Activated CD4-positive, CD25-positive, alpha-beta regulatory T cell (primary cell): ENCODE measurements around the gene ABCB8.

Experiments used
- DNase-seq, 4 experiments: peaks; one replicate each; lab custom pipeline; 2025; lab: John Stamatoyannopoulos, UW

The ABCB8 gene

GRCh38 chr7:151028131-151028947 is at the start of gene ABCB8:
Gene ABCB8 (plus strand): TSS chr7:151028450. CDS start chr7:151028516, 66 bp downstream.
- peak; percentile 90 to 98 (median 92) for DNase-seq

DNA sequence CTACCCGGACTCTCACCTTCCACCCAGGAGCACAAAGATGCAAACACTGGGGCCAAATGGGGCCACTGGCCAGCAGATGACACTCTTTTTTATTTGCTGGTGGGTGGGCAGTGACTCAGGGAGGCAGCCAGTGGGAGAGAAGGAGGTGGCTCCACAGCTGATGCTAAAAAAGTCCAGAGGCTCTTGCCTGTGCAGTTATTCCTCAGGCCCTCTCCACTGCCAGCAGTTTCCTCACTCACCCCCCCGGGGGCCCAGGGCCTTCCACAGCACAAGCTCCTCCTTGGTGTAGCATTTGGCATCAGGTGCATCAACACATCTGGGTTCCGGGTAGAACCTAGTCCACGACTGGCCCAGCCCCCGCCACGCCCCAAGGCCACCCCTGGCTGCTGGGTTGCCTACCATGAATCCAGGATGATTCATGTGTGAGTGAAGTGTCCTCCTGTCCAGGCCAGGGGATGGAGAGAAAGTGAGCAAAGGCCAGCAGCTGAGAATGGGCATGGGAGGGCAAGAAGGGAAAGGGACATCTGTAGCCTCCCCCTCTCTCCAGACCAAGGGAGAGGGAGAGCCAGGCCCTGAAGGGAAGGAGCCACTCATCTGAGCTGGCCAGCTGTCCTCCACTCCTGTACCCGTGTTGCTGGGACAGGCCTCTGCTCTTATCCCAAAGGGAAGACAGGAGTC is 48.4 kb upstream of the ABCB8 start:
- no peak for DNase-seq

- DNase-seq = no peak
These were observed 47.6 kb upstream of the ABCB8 start for GRCh38 chr7:150980663-150981062.

- DNase-seq = no peak
These were observed 46.6 kb upstream of the ABCB8 start for GRCh38 chr7:150981644-150982043.

GRCh38 chr7:150982351-150982750 is 45.9 kb upstream of the ABCB8 start:
- no peak for DNase-seq

- DNase-seq = no peak
These were observed 44.3 kb upstream of the ABCB8 start for GRCh38 chr7:150983893-150984368.

DNA sequence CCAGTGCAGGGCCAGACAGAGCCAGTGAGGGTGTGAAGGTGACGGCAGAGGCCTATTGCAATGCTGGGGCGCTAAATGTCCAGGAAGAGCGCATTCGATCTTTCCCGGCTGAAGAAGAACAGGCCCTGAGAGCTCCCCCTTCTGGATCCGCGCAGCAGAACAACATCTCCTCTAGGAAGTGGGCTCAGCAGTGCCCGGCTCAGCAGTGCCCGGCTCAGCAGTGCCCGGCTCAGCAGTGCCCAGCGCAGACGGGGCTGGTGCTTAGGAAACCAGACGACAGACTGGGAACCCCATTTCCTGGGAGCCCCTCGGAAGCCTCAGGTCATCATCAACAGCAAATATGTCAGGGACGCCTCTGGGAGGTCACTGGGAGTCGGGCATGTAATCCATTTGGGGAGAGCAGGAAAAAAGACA is 42.1 kb upstream of the ABCB8 start:
- peak in 2 of 4 experiments; percentile 20 to 40 for DNase-seq

DNA sequence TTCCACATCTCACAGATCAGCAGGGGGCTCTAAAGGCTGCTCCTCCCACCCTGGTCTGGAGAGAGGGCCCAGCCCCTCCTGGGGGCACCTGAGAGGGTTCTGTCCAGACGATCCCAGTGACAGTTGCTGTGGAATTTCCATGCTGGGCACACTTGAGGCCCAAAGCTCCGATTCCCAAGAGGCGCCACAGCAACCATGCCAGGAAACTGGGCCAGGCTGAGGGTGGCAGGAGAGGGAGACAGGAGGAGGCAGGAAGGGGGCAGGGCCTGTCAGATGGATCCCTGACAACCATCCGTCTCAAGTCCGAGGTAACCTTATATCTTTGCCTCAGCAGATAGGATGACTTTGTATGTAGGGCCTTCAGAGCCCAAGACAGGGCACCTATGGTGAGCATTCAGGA is 41.7 kb upstream of the ABCB8 start:
- DNase-seq = no peak

- DNase-seq = peak; percentile 26 to 56 (median 34)
These were observed 39.7 kb upstream of the ABCB8 start for GRCh38 chr7:150988230-150989226.

DNA sequence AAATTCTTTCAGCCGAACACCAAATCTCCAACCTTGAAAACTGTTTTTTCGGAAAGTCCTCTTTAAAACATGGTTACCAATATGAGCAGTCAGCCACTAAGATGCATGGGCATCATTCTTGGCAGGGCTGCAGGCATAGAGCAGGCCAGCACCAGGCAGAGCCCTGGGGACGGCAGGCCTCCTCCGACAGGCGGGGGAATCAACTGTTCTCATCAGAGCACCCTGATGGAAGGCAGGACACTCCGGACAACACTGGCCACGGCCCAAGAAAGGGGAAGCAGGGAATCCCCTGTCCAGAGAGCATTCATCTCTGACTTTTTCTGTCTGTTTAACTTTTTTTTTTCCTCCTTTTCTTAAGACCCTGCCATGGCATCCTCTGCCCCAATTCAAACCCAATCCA is 38.8 kb upstream of the ABCB8 start:
- no peak for DNase-seq

- DNase-seq = no peak
These were observed 37.6 kb upstream of the ABCB8 start, which contains the start of gene NOS3 for GRCh38 chr7:150990416-150991186. Gene NOS3 (plus strand): TSS chr7:150991017. CDS start chr7:150993804, 2,787 bp downstream.

DNA sequence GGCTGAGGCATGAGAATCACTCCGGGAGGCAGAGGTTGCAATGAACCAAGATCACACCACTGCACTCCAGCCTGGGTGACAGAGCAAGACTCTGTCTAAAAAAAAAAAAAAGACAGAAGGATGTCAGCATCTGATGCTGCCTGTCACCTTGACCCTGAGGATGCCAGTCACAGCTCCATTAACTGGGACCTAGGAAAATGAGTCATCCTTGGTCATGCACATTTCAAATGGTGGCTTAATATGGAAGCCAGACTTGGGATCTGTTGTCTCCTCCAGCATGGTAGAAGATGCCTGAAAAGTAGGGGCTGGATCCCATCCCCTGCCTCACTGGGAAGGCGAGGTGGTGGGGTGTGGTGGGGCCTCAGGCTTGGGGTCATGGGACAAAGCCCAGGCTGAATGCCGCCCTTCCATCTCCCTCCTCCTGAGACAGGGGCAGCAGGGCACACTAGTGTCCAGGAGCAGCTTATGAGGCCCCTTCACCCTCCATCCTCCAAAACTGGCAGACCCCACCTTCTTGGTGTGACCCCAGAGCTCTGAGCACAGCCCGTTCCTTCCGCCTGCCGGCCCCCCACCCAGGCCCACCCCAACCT is 36.1 kb upstream of the ABCB8 start:
- no peak for DNase-seq

DNA sequence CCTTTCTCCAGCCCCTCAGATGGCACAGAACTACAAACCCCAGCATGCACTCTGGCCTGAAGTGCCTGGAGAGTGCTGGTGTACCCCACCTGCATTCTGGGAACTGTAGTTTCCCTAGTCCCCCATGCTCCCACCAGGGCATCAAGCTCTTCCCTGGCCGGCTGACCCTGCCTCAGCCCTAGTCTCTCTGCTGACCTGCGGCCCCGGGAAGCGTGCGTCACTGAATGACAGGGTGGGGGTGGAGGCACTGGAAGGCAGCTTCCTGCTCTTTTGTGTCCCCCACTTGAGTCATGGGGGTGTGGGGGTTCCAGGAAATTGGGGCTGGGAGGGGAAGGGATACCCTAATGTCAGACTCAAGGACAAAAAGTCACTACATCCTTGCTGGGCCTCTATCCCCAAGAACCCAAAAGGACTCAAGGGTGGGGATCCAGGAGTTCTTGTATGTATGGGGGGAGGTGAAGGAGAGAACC is 35.4 kb upstream of the ABCB8 start:
- DNase-seq = no peak

DNA sequence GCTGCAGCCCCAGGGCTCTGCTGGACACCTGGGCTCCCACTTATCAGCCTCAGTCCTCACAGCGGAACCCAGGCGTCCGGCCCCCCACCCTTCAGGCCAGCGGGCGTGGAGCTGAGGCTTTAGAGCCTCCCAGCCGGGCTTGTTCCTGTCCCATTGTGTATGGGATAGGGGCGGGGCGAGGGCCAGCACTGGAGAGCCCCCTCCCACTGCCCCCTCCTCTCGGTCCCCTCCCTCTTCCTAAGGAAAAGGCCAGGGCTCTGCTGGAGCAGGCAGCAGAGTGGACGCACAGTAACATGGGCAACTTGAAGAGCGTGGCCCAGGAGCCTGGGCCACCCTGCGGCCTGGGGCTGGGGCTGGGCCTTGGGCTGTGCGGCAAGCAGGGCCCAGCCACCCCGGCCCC is 34.7 kb upstream of the ABCB8 start:
- DNase-seq = no peak

DNA sequence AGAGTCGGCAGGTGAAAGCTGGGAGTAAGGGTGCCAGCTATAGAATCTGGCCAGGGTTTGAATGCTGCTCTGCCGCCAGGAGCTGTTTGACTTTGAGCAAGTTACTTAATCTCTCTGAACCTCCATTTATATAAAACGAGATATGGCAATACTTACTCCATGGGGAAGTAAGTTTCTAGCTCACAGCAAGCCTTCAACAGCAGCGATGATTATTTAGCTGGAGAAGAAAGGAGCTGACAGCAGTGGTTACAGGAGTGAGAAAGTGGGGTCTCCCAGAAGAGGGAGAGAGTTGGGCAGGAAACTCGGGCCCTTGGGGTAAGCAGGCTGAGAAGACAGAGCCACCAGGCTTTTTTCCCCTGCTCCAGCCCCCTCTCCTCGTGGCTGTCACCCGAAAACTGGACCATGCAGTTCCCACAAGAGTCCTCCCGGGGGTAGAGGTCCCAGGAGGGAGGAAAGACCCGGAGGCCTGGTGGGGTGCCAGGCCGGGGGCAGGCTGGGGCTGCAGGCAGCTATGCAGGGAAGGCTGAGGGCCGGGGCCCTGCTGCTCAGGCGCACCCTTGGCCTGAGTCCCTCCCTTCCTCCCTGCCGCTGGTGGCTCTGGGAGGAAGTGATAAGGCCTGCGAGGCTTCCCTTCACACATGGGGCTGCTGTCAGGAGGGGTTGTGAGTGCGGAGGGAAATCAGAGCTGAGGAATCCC is 34.0 kb upstream of the ABCB8 start:
- no peak for DNase-seq

- DNase-seq = no peak
These were observed 33.3 kb upstream of the ABCB8 start for GRCh38 chr7:150994838-150995510.

GRCh38 chr7:150996376-150997074 is 31.7 kb upstream of the ABCB8 start:
- DNase-seq = no peak

DNA sequence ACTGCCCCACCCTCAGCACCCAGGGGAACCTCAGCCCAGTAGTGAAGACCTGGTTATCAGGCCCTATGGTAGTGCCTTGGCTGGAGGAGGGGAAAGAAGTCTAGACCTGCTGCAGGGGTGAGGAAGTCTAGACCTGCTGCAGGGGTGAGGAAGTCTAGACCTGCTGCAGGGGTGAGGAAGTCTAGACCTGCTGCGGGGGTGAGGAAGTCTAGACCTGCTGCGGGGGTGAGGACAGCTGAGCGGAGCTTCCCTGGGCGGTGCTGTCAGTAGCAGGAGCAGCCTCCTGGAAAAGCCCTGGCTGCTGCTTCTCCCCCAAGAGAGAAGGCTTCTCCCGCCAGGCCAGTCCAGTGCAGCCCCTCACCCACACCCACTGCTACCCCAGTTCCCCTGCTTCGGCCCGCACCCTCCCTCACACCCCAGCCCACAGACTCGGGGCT is 31.2 kb upstream of the ABCB8 start:
- no peak for DNase-seq

DNA sequence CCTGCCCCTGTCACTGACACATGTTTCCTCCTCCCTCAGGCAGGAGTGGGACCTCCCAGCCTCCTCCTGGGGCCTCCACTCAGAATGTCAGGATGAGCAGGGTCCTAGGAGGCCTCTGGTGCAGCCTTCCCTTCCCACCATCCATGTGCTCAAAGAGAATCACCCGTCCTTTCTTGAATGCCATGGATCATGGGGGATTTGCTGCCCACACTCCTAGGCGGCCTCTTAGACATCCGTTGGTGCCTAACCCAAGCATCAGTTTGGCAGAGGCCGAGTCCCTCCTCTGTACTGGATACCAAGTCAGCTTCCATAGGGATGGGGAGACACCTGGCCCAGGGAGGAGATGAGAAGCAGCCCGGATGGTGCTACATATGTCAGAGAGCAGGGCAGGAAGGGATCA is 30.4 kb upstream of the ABCB8 start:
- no peak for DNase-seq
